CD4-positive, CD25-positive, alpha-beta regulatory T cell (primary cell): ENCODE measurements around the gene RBM4B. TPM values are rescaled to one million over a fixed set of nuclear protein-coding genes. Genes with fewer than 3 reads are reported as not detected.
"Not testable (repeated sequence)": the region's sequence is repeated elsewhere in the genome, so short reads cannot be mapped to it uniquely, and the experiment has no call there.

ENCODE experiments used
- ATAC-seq, 2 donors: fragments of 150-1000 bp; cut with Tn5 transposase; one replicate each; pipeline ENCODE4 v1.10.0; 2021; ENCODE audit warnings: low read depth in 2 of 2, moderate number of reproducible peaks in 2 of 2, moderate library complexity in 1 of 2
- DNase-seq, 3 donors: peaks; one replicate each; pipeline versions ENCODE4 v3.0.0 to v3.0.0-alpha.2; 2012 to 2022; ENCODE audit warnings: mixed read lengths in 1 of 3
- H3K27ac ChIP-seq: one replicate; pipeline ENCODE4 v1.7.0; 2013; ENCODE audit warnings: mild to moderate bottlenecking, low read length; ENCODE audit not compliant: insufficient read depth, poor library complexity, severe bottlenecking
- H3K27me3 ChIP-seq: one replicate; pipeline ENCODE4 v1.7.0; 2013; ENCODE audit warnings: low read length; ENCODE audit not compliant: control insufficient read depth, insufficient read depth
- H3K36me3 ChIP-seq: one replicate; pipeline ENCODE4 v1.7.0; 2013; ENCODE audit warnings: mild to moderate bottlenecking, low read length, moderate library complexity; ENCODE audit not compliant: control insufficient read depth, insufficient read depth
- H3K4me1 ChIP-seq: 2 replicates; pipeline ENCODE4 v1.7.0; 2013; ENCODE audit warnings: mild to moderate bottlenecking, low read length; ENCODE audit not compliant: insufficient read depth, control insufficient read depth, poor library complexity, severe bottlenecking
- H3K4me3 ChIP-seq: one replicate; pipeline ENCODE4 v1.7.0; 2013; ENCODE audit warnings: low read depth, mild to moderate bottlenecking, low read length, moderate library complexity
- H3K9me3 ChIP-seq, 2 experiments: 1 replicate in 1 of 2; 2 replicates in 1 of 2; pipeline ENCODE4 v1.7.0; 2013; ENCODE audit warnings: low read length in 2 of 2, mild to moderate bottlenecking in 1 of 2, moderate library complexity in 1 of 2; ENCODE audit not compliant: control insufficient read depth in 2 of 2
- H3K27ac Mint-ChIP-seq, 3 donors: one replicate each; pipeline ENCODE4 v1.8.0; 2020 to 2022; ENCODE audit warnings: mild to moderate bottlenecking in 3 of 3, mixed read lengths in 3 of 3, moderate library complexity in 2 of 3
- H3K27me3 Mint-ChIP-seq: one replicate; pipeline ENCODE4 v1.8.0; 2022; ENCODE audit warnings: mild to moderate bottlenecking, mixed read lengths
- H3K36me3 Mint-ChIP-seq: one replicate; pipeline ENCODE4 v1.8.0; 2020; ENCODE audit warnings: mixed read lengths
- H3K4me1 Mint-ChIP-seq, 4 donors: one replicate each; pipeline ENCODE4 v1.8.0; 2020 to 2022; ENCODE audit warnings: mixed read lengths in 4 of 4, mild to moderate bottlenecking in 1 of 4
- H3K4me3 Mint-ChIP-seq, 4 donors: one replicate each; pipeline ENCODE4 v1.8.0; 2020 to 2022; ENCODE audit warnings: mild to moderate bottlenecking in 4 of 4, mixed read lengths in 4 of 4, moderate library complexity in 3 of 4
- H3K9me3 Mint-ChIP-seq, 7 donors: one replicate each; pipeline ENCODE4 v1.8.0; 2020 to 2022; ENCODE audit warnings: mixed read lengths in 7 of 7, mild to moderate bottlenecking in 3 of 7, moderate library complexity in 2 of 7
- polyA plus RNA-seq, 4 donors: library from polyadenylated mRNA; unstranded; fragments of 300-500 nt; fragmentation: Illumina TruSeq; gene quantifications; one replicate each; pipeline ENCODE4 v1.2.3, GENCODE V29; 2021
- total RNA-seq: library from RNA; stranded (reverse); gene quantifications from one replicate; pipeline ENCODE4 v1.2.3, GENCODE V29; 2022

RBM4B gene
- total and polyA plus RNA-seq, 5 donors from 2014 or later = 10.0 to 17.6 (median 14.3) TPM

DNA sequence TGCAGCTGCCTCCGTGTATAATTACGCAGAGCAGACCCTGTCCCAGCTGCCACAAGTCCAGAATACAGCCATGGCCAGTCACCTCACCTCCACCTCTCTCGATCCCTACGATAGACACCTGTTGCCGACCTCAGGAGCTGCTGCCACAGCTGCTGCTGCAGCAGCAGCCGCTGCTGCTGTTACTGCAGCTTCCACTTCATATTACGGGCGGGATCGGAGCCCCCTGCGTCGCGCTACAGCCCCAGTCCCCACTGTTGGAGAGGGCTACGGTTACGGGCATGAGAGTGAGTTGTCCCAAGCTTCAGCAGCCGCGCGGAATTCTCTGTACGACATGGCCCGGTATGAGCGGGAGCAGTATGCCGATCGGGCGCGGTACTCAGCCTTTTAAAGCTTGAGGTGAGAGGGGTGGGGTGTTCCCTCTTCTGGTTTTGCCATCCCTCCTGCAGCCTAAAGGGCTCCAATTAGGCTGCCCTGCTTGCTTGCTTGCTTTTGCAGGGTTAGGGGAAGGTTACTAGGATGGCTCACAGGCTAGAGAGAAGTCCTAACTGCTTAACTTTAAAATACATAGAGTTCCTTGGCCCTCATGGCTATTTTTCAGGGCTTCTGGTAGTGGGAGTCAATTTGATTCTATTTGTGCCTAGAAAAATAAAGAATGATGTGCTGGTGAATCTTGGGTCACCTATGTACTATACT is 33.8 kb downstream of the RBM4B start:
- H3K9me3 ChIP-seq = no peaks in the 10 kb centered on the region
- DNase-seq (no peak), ATAC-seq (no peak)
- peaks cover 79% of the 10 kb centered on the region for H3K4me1 ChIP-seq
- peaks cover 82% of the 10 kb centered on the region for H3K36me3 ChIP-seq
- H3K27me3 ChIP-seq = no peaks in the 10 kb centered on the region
- Mint-ChIP-seq H3K36me3 (peaks cover 76% of the 10 kb centered on the region), H3K4me1 (peaks cover 49 to 89% (median 79%) of the 10 kb centered on the region in 4 donors), H3K27ac (no peak overlapping the region), H3K9me3 (peaks cover 0 to 2% (median 0%) of the 10 kb centered on the region in 7 donors), H3K4me3 (peak overlapping the region; percentile 78 to 100 (median 94)), H3K27me3 (no peaks in the 10 kb centered on the region)
- H3K4me3 ChIP-seq = peak overlapping the region; percentile 64
- no peak overlapping the region for H3K27ac ChIP-seq

DNA sequence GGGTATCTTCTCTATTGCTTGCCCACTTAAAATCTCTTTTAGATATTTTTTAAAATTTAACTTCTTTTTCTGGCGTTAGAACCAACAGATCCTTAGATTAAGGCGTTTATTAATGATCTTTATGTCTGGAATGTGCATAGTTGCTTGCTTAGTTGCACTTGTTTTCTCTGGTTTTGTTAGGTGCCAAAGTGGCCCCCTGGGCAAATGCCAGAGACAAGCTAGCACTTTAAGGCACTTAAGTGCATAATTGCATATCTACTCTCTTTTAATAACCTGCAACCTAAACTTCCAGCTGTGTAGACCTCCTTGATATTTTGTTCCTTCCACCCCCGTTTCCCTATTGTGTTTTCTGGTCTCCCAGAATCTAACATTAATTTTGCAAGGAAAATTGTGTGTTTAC is 35.9 kb downstream of the RBM4B start:
- peaks cover 64% of the 10 kb centered on the region for H3K36me3 Mint-ChIP-seq
- H3K9me3 Mint-ChIP-seq = peaks cover 0 to 2% (median 0%) of the 10 kb centered on the region in 7 donors
- no peak for ATAC-seq
- peak overlapping the region; percentile 78 to 100 (median 96) for H3K4me3 Mint-ChIP-seq
- Histone ChIP-seq H3K4me3 (peak overlapping the region; percentile 92), H3K36me3 (peaks cover 69% of the 10 kb centered on the region), H3K9me3 (no peaks in the 10 kb centered on the region), H3K4me1 (peaks cover 80% of the 10 kb centered on the region), H3K27me3 (no peaks in the 10 kb centered on the region), H3K27ac (peak overlapping the region; percentile 50)
- peak overlapping the region in 1 of 3 donors; percentile 71 for H3K27ac Mint-ChIP-seq
- H3K27me3 Mint-ChIP-seq = no peaks in the 10 kb centered on the region
- peaks cover 40 to 90% (median 81%) of the 10 kb centered on the region in 4 donors for H3K4me1 Mint-ChIP-seq
- no peak for DNase-seq

GRCh38 chr11:66639814-66640340 is 37.8 kb downstream of the RBM4B start:
- Histone ChIP-seq H3K4me1 (peaks cover 61% of the 10 kb centered on the region), H3K4me3 (peak overlapping the region; percentile 92), H3K36me3 (peaks cover 52% of the 10 kb centered on the region), H3K27ac (peak overlapping the region; percentile 94)
- H3K27ac Mint-ChIP-seq = peak overlapping the region; percentile 95 to 99 (median 97)
- H3K36me3 Mint-ChIP-seq = peaks cover 46% of the 10 kb centered on the region
- H3K4me1 Mint-ChIP-seq = peaks cover 23 to 77% (median 66%) of the 10 kb centered on the region in 4 donors
- not testable (repeated sequence) for H3K27me3 ChIP-seq, DNase-seq, H3K27me3 Mint-ChIP-seq, H3K9me3 Mint-ChIP-seq, H3K9me3 ChIP-seq, ATAC-seq
- H3K4me3 Mint-ChIP-seq = peak overlapping the region; percentile 94 to 100 (median 98)

DNA sequence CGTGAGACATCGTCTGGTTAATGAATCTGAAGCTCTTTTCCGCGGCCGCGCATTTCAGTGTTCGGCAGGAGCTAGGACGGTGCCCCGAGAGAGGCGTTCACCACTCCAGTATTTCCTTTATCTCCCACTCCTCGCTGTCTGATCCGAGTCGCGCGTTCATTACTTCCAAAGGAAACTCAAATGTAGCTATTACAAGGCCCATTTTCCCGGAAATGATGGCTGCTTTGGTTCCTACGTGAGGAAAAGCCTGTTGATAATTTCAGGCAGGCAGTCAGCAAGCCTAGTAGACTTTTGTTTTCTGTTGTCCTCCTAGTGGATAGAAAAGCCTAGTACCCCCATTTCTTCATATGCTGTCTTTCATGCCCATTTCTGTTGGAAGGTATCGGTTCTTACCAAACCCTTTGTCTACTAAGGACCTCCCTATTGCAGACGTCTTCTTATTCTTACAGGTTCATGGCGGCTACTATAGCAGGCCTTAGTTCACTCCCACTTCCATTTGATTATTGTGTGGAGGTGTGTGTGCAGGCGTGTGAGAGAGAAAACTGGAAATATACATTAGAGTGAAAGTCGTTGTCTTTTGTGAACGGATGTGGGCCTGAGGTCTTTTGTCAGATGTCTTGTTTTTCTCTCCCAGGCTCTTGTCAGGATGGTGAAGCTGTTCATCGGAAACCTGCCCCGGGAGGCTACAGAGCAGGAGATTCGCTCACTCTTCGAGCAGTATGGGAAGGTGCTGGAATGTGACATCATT is 38.4 kb downstream of the RBM4B start:
- Mint-ChIP-seq H3K4me1 (peaks cover 23 to 76% (median 66%) of the 10 kb centered on the region in 4 donors), H3K36me3 (peaks cover 45% of the 10 kb centered on the region), H3K9me3 (no peaks in the 10 kb centered on the region), H3K27ac (peak overlapping the region; percentile 95 to 99 (median 97)), H3K4me3 (peak overlapping the region; percentile 94 to 100 (median 98)), H3K27me3 (no peaks in the 10 kb centered on the region)
- DNase-seq (peak; percentile 23 to 62 (median 56)), ATAC-seq (no peak)
- H3K9me3 ChIP-seq = no peaks in the 10 kb centered on the region
- no peaks in the 10 kb centered on the region for H3K27me3 ChIP-seq
- H3K4me3 ChIP-seq = peak overlapping the region; percentile 92
- H3K36me3 ChIP-seq = peaks cover 45% of the 10 kb centered on the region
- peaks cover 54% of the 10 kb centered on the region for H3K4me1 ChIP-seq
- peak overlapping the region; percentile 94 for H3K27ac ChIP-seq

DNA sequence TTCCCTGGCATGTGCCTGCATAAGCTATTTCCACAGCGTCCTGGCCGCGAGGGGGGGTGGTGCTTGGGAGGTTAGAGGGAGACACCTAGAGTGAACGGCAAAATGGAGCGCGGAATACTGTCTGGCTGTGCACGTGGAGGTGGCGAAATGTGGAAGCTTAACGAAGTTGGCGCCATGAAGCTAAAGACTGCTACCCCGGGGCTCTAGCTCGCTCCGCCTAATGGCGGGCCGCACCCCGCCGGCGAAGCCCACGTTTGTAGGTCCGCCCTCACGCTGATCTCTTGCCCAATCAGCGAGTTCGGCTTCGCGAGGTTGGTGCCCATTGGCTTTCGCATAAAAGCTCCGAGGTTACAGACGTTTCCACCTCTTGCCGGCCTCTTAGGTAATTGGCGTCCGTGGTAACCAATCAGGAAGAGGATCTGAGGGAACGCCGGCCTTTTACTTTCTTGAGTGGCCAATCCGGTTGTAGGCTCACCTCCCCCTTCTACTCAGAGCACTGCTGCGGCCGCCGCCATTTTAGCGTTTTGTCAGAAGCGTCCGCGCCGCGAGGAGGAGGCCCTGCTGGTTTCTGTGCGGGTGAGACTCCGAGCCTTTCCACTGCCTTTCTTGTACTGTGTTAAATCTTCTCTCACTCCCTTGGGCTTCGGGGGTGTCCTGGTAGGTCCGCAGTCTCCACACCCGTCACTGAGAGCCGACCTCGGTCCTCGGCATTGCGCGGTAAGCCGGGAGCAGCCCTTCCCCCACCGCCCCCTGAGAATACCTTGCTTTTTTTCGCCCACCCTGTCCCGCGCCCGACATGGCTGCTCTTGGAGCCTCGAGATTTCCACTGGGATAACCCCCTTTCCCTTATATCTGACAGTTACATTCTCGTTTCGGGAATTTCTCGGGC is 39.3 kb downstream of the RBM4B start, which contains the start of gene RBM4:
TSS of gene RBM4 (plus strand) at position 527 of the 889 bp plus-strand sequence. CDS start 1,009 bp downstream, outside the sequence.
- Histone ChIP-seq H3K9me3 (no peaks in the 10 kb centered on the region), H3K4me3 (peak within 1 kb of the TSS; percentile 92), H3K4me1 (peaks cover 46% of the 10 kb centered on the region), H3K27ac (peak within 1 kb of the TSS; percentile 94), H3K27me3 (no peaks in the 10 kb centered on the region), H3K36me3 (peaks cover 40% of the 10 kb centered on the region)
- Mint-ChIP-seq H3K36me3 (peaks cover 42% of the 10 kb centered on the region), H3K9me3 (no peaks in the 10 kb centered on the region), H3K4me3 (peak within 1 kb of the TSS; percentile 94 to 100 (median 98)), H3K27ac (peak within 1 kb of the TSS; percentile 95 to 99 (median 97)), H3K4me1 (peaks cover 26 to 70% (median 62%) of the 10 kb centered on the region in 4 donors), H3K27me3 (no peaks in the 10 kb centered on the region)
- peak; percentile 91 to 93 for ATAC-seq
- peak; percentile 95 to 100 (median 98) for DNase-seq

DNA sequence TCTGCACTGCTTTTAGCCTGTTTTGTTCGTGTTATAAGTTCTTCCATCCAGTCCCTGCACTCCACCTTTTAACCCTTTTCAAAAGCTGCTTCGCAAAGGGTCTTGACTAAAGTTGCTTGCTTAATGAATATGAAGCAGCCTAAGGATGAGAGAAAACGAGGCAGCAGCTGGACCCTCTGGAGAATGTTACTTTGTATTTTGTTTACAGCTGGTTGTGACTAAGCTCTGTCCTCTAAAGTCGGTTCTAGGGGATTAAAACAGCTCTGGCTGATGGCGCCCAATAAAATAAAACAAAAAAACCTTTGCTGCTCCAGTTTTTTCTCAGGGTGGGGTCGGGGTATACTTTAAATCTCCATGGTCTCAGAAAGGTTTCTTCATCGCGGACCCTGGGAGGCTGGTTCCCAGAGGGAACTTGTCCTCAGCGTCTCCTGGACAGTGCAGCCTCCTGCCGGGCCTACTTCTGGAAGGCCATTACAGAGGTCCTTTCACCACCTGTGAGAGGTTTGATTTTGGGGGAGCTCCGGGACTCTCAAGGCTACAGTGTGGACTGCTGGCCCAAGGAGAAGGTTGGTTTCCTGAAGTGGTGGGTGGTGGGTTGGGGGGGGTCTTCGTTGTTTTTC is 40.0 kb downstream of the RBM4B start:
- peaks cover 34% of the 10 kb centered on the region for H3K36me3 Mint-ChIP-seq
- H3K4me1 ChIP-seq = peaks cover 39% of the 10 kb centered on the region

More for the DNA sequence above, 40.0 kb downstream of the RBM4B start:
- H3K27ac ChIP-seq = peak overlapping the region; percentile 94
- H3K4me3 ChIP-seq = peak overlapping the region; percentile 92
- Mint-ChIP-seq H3K9me3 (no peaks in the 10 kb centered on the region), H3K27ac (peak overlapping the region; percentile 95 to 99 (median 97)), H3K4me3 (peak overlapping the region; percentile 94 to 100 (median 98)), H3K27me3 (no peaks in the 10 kb centered on the region), H3K4me1 (peaks cover 18 to 67% (median 56%) of the 10 kb centered on the region in 4 donors)
- peaks cover 34% of the 10 kb centered on the region for H3K36me3 ChIP-seq
- ATAC-seq (no peak), DNase-seq (no peak)
- no peaks in the 10 kb centered on the region for H3K9me3 ChIP-seq
- H3K27me3 ChIP-seq = no peaks in the 10 kb centered on the region
